GM06990 (cell line): Measurements from ENCODE around the gene MLLT1.

Source experiments
- DNase-seq: peaks from one replicate; pipeline ENCODE4 v3.0.0-alpha.2; 2011; ENCODE audit not compliant: insufficient read length; ENCODE audit errors: extremely low read depth
- H3K27me3 ChIP-seq: replicated peaks from 2 replicates; pipeline ENCODE4 v1.6.0; 2011; ENCODE audit warnings: low read length; ENCODE audit not compliant: control insufficient read depth, insufficient read depth
- H3K36me3 ChIP-seq: 2 replicates; pipeline ENCODE4 v1.5.1; 2011; ENCODE audit warnings: low read length; ENCODE audit not compliant: control insufficient read depth, insufficient read depth
- H3K4me3 ChIP-seq: replicated peaks from 2 replicates; pipeline ENCODE4 v1.5.1; 2011; ENCODE audit warnings: low read depth, mild to moderate bottlenecking, control low read depth, low read length
- TF ChIP-seq, protein P1 (sequence below): IDR thresholded peaks from 2 replicates; pipeline ENCODE4 v1.5.1; 2011; ENCODE audit warnings: low read length, control low read depth, mild to moderate bottlenecking, inconsistent platforms; ENCODE audit not compliant: insufficient read depth, poor library complexity, severe bottlenecking

Gene MLLT1

DNA sequence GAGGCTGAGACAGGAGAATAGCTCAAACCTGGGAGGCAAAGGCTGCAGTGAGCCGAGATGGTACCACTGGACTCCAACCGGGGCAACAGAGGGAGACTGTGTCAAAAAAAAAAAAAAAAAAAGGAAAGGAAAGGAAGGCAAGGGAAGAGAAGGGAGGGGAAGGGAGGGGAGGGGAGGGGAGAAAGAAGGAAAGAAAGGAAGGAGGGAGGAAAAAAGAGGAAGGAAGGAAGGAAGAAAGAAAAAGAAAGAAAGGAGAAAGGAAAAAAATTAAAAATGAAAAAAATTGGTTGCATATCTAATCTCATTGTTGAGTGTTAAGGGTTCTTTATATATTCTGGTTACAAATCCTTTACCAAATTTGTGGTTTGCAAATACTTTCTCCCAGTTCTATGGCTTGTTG lies 98.7 kb downstream of the MLLT1 start:
- no peak for DNase-seq
- H3K36me3 ChIP-seq = no peaks in the 10 kb centered on the region
- TF ChIP-seq, protein P1, sequence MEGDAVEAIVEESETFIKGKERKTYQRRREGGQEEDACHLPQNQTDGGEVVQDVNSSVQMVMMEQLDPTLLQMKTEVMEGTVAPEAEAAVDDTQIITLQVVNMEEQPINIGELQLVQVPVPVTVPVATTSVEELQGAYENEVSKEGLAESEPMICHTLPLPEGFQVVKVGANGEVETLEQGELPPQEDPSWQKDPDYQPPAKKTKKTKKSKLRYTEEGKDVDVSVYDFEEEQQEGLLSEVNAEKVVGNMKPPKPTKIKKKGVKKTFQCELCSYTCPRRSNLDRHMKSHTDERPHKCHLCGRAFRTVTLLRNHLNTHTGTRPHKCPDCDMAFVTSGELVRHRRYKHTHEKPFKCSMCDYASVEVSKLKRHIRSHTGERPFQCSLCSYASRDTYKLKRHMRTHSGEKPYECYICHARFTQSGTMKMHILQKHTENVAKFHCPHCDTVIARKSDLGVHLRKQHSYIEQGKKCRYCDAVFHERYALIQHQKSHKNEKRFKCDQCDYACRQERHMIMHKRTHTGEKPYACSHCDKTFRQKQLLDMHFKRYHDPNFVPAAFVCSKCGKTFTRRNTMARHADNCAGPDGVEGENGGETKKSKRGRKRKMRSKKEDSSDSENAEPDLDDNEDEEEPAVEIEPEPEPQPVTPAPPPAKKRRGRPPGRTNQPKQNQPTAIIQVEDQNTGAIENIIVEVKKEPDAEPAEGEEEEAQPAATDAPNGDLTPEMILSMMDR = no peak
- no peaks in the 10 kb centered on the region for H3K27me3 ChIP-seq
- no peak overlapping the region for H3K4me3 ChIP-seq

DNA sequence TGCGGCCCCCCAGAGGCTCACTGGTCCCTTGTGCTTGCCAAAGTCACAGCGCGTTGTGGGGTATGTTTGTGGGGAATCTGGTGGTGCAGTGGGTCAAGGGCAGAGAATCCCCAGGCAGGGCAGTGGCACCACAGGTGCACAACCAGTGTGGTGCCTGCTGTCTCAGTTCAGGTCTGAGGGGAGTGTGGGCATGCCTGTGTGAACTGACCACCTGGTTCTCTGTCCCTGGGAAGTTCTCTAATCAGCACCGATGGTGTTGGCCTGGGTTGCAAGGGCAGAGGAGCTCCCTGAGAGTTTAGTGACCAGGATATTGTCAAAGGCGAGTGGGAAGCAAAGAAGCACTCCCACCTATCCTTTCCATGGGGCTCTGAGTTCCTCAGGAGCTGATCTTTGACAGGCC lies 106.6 kb downstream of the MLLT1 start:
- no peak for DNase-seq
- Histone ChIP-seq H3K27me3 (no peaks in the 10 kb centered on the region), H3K4me3 (no peak overlapping the region), H3K36me3 (no peaks in the 10 kb centered on the region)
- TF ChIP-seq, protein P1 = no peak

DNA sequence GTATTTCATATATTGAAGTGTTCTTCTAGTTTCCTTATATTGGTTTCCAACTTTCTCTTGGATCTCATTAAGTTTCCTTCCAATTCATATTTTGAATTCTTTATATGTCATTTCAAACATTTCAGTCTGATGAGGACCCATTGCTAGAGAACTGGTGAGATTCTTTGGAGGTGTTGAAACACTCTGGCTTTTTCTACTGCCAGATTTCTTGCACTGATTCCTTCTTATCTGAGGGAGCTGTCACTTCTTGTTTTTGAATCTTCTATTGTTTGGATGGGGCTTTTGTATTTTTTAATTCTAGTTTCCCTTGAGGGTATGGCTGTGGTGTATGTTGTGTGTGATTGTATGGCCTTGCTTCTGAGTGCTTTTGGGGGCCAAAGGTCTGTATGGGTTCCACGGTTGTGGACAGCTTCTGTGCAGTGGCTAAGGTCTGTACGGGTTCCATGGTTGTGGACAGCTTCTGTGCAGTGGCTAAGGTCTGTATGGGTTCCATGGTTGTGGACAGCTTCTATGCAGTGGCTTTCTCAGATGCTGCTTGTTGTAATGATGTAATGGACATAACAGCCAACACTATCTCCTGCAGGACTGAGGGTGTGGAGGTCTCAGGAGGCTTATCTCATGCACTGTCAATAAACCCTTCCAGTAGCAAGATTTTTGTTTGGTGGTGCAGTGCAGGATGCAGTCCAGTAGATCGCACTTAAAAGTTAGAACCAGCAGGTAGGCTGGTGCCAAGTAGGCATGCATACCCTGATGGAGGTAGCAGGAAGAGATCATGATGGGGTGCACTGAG lies 107.5 kb downstream of the MLLT1 start:
- TF ChIP-seq, protein P1 = no peak
- no peaks in the 10 kb centered on the region for H3K27me3 ChIP-seq

DNA sequence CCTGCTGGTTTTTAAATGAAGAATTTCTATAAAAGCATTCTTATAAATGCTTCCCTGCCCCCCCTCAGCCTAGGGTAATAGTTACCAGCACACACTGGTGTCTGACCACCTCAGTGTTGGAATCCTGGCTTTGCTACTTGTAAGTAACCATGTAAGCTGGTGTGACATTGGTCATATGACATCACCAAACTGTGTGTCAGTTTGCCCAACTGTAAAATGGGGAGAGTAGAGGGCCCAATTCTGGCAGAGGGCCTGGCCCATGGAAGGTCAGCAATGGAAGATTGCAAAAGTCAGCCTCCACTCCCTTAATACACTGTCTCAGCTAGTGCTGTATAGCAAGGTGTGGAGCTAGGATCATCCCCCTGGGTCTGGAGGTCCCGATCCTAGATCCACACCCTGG lies 112.7 kb downstream of the MLLT1 start:
- Histone ChIP-seq H3K36me3 (no peaks in the 10 kb centered on the region), H3K4me3 (no peak overlapping the region), H3K27me3 (no peaks in the 10 kb centered on the region)
- DNase-seq = no peak
- TF ChIP-seq, protein P1 = no peak

More for the DNA sequence above, 107.5 kb downstream of the MLLT1 start:
- no peak for DNase-seq
- Histone ChIP-seq H3K36me3 (no peaks in the 10 kb centered on the region), H3K4me3 (no peak overlapping the region)

DNA sequence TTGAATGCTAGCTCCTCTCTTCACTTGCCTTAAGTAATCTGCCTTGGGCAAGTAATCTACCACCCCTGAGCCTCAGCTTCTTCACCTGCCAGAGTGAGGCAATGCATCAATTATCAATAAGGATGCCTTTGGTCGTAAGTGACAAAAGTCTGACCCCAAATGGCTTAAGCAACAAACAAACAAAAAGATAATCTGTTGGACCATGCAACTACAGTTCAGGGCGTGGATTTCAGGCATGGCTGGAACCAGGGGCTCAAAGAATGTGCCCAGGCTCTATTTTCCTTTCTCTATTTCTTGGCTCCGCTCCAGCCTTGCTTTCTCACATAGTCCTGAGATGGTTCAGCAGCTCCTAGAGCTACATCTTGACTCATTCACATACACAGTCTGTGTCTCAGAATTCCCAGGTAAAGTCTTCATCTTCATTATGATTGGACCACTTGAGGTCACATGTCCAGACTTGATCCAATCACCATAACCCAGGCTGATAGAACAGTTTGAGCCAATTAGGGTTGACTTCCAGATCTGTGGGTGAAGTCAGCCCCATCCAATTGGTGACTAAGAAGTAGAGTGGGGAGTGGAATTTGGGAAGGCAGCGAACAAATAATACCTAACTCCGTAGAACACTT lies 114.8 kb downstream of the MLLT1 start:
- H3K27me3 ChIP-seq = no peaks in the 10 kb centered on the region
- H3K36me3 ChIP-seq = no peaks in the 10 kb centered on the region
- H3K4me3 ChIP-seq = no peak overlapping the region
- TF ChIP-seq, protein P1 = no peak
- DNase-seq = no peak
